Spleen (tissue), 11 donors: ENCODE results near the gene SIK3. TPM values are rescaled to one million over a fixed set of nuclear protein-coding genes. Genes with fewer than 3 reads are reported as not detected.

Experiments used
- DNase-seq: peaks from one replicate; pipeline ENCODE4 v3.0.0-alpha.2; 2020
- H3K27ac ChIP-seq, 8 donors: fragments of 200-600 bp; sonication (generic) in 7 of 8; 1 replicate in 4 of 8; 2 replicates in 4 of 8; pipeline versions ENCODE4 v1.5.0 to v1.8.0; 2016 to 2021; ENCODE audit warnings: inconsistent platforms in 4 of 8, mild to moderate bottlenecking in 4 of 8, moderate library complexity in 1 of 8
- H3K27me3 ChIP-seq, 7 donors: fragments of 200-600 bp; sonication (generic) in 6 of 7; replicated peaks in 1 of 7; 1 replicate in 4 of 7; 2 replicates in 3 of 7; pipeline versions ENCODE4 v1.5.0 to v1.8.0; 2016 to 2021; ENCODE audit warnings: inconsistent platforms in 3 of 7, mild to moderate bottlenecking in 1 of 7
- H3K36me3 ChIP-seq, 6 donors: fragments of 200-600 bp; sonication (generic) in 5 of 6; 1 replicate in 4 of 6; 2 replicates in 2 of 6; pipeline versions ENCODE4 v1.5.0 to v1.8.0; 2016 to 2021; ENCODE audit warnings: inconsistent platforms in 2 of 6
- H3K4me1 ChIP-seq, 6 donors: fragments of 200-600 bp; sonication (generic) in 5 of 6; 1 replicate in 3 of 6; 2 replicates in 3 of 6; pipeline versions ENCODE4 v1.5.0 to v1.8.0; 2016 to 2021; ENCODE audit warnings: inconsistent platforms in 3 of 6
- H3K4me3 ChIP-seq, 8 donors: fragments of 200-600 bp; sonication (generic) in 7 of 8; 1 replicate in 4 of 8; 2 replicates in 4 of 8; pipeline versions ENCODE4 v1.5.0 to v1.8.0; 2016 to 2021; ENCODE audit warnings: inconsistent platforms in 4 of 8, mild to moderate bottlenecking in 4 of 8, moderate library complexity in 2 of 8
- H3K9me3 ChIP-seq, 8 donors: fragments of 200-600 bp; sonication (generic) in 7 of 8; 1 replicate in 4 of 8; 2 replicates in 4 of 8; pipeline versions ENCODE4 v1.5.0 to v1.8.0; 2016 to 2021; ENCODE audit warnings: inconsistent platforms in 4 of 8
- POLR2A ChIP-seq, 3 donors: fragments of 450-650 bp; IDR thresholded peaks; one replicate each; pipeline ENCODE4 v1.5.1; 2017; ENCODE audit warnings: antibody characterized with exemption in 3 of 3, mild to moderate bottlenecking in 1 of 3
- POLR2AphosphoS5 ChIP-seq, 3 donors: sonication (generic); formaldehyde crosslinking; IDR thresholded peaks; one replicate each; pipeline ENCODE4 v1.5.1; 2017; ENCODE audit warnings: antibody characterized with exemption in 3 of 3
- WGBS, 5 donors: extraction: QIAGEN DNeasy Blood & Tissue Kit in 3 of 5; methylation state at CpG; one replicate each; pipeline versions ENCODE4 v1.1.5 to v1.1.7; 2013 to 2018; 5-methylcytosine and 5-hydroxymethylcytosine counted together
- intact Hi-C: fragments of 100-400 bp; cut with DNase I; formaldehyde crosslinking; loops from one replicate; pipeline ENCODE4 v1.15.0; 2023; ENCODE audit warnings: low total_unique reads
- polyA plus RNA-seq, 3 donors: library from polyadenylated mRNA; stranded (reverse); fragments of 200-250 nt; gene quantifications; one replicate each; pipeline ENCODE4 v1.2.1, GENCODE V29; 2013
- total RNA-seq, 7 donors: library from RNA; depleted of rRNA in 3 of 7; stranded (reverse); fragments of >200 nt in 3 of 7; fragmentation: NEBNext Ultra II Directional in 4 of 7; extraction: Animal tissue kit (Norgen Biotek cat#: 25700) in 4 of 7; gene quantifications; one replicate each; pipeline versions ENCODE4 v1.1.0 to v1.2.1, GENCODE V29; 2016 to 2021
- TF ChIP-seq, protein P1 (sequence below), 11 experiments: fragments of 200-600 bp in 7 of 11; fragments of 450-650 bp in 4 of 11; sonication (generic) in 4 of 11; IDR thresholded peaks in 8 of 11; conservative IDR thresholded peaks in 3 of 11; 1 replicate in 7 of 11; 2 replicates in 4 of 11; pipeline versions ENCODE4 v1.4.0 to v1.8.0; 2016 to 2021; ENCODE audit warnings: antibody characterized with exemption in 11 of 11, inconsistent platforms in 4 of 11, mild to moderate bottlenecking in 1 of 11
- donor health status: healthy with polysubstance abuse.
- donor health status: DM: no; HTN: no; CAD: no; lungs with moderate emphysema.
- donor health status: DM: no; HTN: no; CAD: no.
- donor health status: Bipolar disorder and iron deficiency.
- donor health status: healthy.
- donor health status: DM: no; HTN: no; CAD: no.
- donor health status: DM: yes; HTN: yes; CAD: no.

The SIK3 gene
- total and polyA plus RNA-seq, 10 donors = 7.8 to 112 (median 67.6) TPM

DNA sequence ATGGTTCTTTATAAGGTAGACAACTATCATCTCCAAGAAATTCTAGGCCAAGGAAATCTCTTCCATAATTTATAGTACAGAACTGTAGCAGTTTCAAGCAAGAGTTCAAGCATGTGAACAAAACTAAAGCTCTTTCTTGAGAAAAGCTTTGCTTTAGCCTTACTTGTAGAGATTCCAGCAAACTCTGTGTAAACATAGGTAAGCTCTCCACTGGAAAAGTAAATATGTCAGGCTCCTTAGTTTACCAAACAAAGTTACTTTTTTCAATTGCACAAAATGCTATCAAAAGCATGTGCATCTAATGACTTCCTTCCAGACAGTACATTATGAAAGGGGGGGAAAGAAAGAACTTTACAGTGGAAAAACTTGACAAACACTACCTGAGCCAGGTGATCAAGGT is 125.0 kb downstream of the SIK3 start:
- Histone ChIP-seq H3K4me3 (no peak overlapping the region), H3K36me3 (no peaks in the 10 kb centered on the region), H3K9me3 (no peaks in the 10 kb centered on the region), H3K27me3 (no peaks in the 10 kb centered on the region), H3K4me1 (peaks cover 0 to 58% (median 15%) of the 10 kb centered on the region in 6 donors), H3K27ac (no peak overlapping the region)
- no peak for DNase-seq
- intact Hi-C loops = no loop called here
- TF ChIP-seq, protein P1, sequence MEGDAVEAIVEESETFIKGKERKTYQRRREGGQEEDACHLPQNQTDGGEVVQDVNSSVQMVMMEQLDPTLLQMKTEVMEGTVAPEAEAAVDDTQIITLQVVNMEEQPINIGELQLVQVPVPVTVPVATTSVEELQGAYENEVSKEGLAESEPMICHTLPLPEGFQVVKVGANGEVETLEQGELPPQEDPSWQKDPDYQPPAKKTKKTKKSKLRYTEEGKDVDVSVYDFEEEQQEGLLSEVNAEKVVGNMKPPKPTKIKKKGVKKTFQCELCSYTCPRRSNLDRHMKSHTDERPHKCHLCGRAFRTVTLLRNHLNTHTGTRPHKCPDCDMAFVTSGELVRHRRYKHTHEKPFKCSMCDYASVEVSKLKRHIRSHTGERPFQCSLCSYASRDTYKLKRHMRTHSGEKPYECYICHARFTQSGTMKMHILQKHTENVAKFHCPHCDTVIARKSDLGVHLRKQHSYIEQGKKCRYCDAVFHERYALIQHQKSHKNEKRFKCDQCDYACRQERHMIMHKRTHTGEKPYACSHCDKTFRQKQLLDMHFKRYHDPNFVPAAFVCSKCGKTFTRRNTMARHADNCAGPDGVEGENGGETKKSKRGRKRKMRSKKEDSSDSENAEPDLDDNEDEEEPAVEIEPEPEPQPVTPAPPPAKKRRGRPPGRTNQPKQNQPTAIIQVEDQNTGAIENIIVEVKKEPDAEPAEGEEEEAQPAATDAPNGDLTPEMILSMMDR (IDR thresholded peaks at IDR 0.05 in 8 of 11, conservative IDR thresholded peaks at IDR 0.05 in 3 of 11) = no peak
- TF ChIP-seq POLR2A (IDR thresholded peaks at IDR 0.05) = no peak
- TF ChIP-seq POLR2AphosphoS5 (IDR thresholded peaks at IDR 0.05) = no peak

DNA sequence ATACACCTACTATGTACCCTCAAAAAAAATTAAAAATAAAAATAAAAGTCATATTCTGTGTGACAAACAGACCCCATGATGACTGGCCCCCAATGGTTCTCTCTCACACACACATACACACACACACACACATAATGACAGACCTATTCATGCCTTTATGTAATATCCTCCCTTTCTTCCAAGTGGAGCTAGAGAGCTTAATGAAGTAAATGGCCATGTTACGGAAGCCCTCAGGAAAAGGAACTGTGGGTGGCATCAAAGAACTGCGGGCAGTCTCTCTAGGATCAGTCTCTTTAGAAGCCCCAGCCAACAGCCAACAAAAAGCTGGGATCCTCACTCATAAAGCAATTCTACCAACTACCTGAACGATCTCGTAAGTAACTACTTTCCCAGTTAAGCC is 125.5 kb downstream of the SIK3 start:
- Histone ChIP-seq H3K4me3 (no peak overlapping the region), H3K27me3 (no peaks in the 10 kb centered on the region), H3K9me3 (no peaks in the 10 kb centered on the region), H3K27ac (no peak overlapping the region), H3K36me3 (no peaks in the 10 kb centered on the region), H3K4me1 (peaks cover 0 to 58% (median 15%) of the 10 kb centered on the region in 6 donors)
- TF ChIP-seq, protein P1 (IDR thresholded peaks at IDR 0.05 in 8 of 11, conservative IDR thresholded peaks at IDR 0.05 in 3 of 11) = no peak
- WGBS, 5 donors = 65 to 77% (median 70%) methylated on average over 4 of the region's 4 CpGs
- intact Hi-C loops = no loop called here
- no peak for DNase-seq

- DNase-seq = no peak
- Histone ChIP-seq H3K27ac (no peak overlapping the region), H3K4me1 (peaks cover 0 to 55% (median 15%) of the 10 kb centered on the region in 6 donors), H3K4me3 (no peak overlapping the region), H3K36me3 (no peaks in the 10 kb centered on the region), H3K27me3 (no peaks in the 10 kb centered on the region), H3K9me3 (no peaks in the 10 kb centered on the region)
- no peak for TF ChIP-seq POLR2AphosphoS5 (IDR thresholded peaks at IDR 0.05)
- TF ChIP-seq POLR2A (IDR thresholded peaks at IDR 0.05) = no peak
- TF ChIP-seq, protein P1 (IDR thresholded peaks at IDR 0.05 in 8 of 11, conservative IDR thresholded peaks at IDR 0.05 in 3 of 11) = no peak
- 90 to 93% (median 91%) methylated on average over 6 of the region's 6 CpGs for WGBS, 5 donors
- intact Hi-C loops = no loop called here
Observed at GRCh38 chr11:116970485-116971292, 127.5 kb downstream of the SIK3 start.

- 83 to 96% (median 91%) methylated on average over 2 of the region's 2 CpGs for WGBS, 5 donors
- Histone ChIP-seq H3K27me3 (no peaks in the 10 kb centered on the region), H3K27ac (no peak overlapping the region), H3K36me3 (no peaks in the 10 kb centered on the region), H3K4me1 (peaks cover 0 to 56% (median 15%) of the 10 kb centered on the region in 6 donors), H3K4me3 (no peak overlapping the region), H3K9me3 (no peaks in the 10 kb centered on the region)
- DNase-seq = no peak
- intact Hi-C loops = no loop called here
- TF ChIP-seq POLR2AphosphoS5 (IDR thresholded peaks at IDR 0.05) = no peak
- TF ChIP-seq, protein P1 (IDR thresholded peaks at IDR 0.05 in 8 of 11, conservative IDR thresholded peaks at IDR 0.05 in 3 of 11) = no peak
- no peak for TF ChIP-seq POLR2A (IDR thresholded peaks at IDR 0.05)
Observed at GRCh38 chr11:116969694-116970093, 128.5 kb downstream of the SIK3 start.
